Cortex of kidney (tissue), 1 donor: ENCODE measurements around the gene DHRS1.

Experiments used
- DNase-seq: peaks from one replicate; lab custom pipeline; 2025; lab: John Stamatoyannopoulos, UW

Gene DHRS1

GRCh38 chr14:24309538-24310264, 10.1 kb upstream of the DHRS1 start, which contains the start of gene LTB4R2:
TSS of gene LTB4R2 (plus strand) at chr14:24310140. CDS start at chr14:24310665, 525 bp downstream.
- DNase-seq, result no peak

DNA sequence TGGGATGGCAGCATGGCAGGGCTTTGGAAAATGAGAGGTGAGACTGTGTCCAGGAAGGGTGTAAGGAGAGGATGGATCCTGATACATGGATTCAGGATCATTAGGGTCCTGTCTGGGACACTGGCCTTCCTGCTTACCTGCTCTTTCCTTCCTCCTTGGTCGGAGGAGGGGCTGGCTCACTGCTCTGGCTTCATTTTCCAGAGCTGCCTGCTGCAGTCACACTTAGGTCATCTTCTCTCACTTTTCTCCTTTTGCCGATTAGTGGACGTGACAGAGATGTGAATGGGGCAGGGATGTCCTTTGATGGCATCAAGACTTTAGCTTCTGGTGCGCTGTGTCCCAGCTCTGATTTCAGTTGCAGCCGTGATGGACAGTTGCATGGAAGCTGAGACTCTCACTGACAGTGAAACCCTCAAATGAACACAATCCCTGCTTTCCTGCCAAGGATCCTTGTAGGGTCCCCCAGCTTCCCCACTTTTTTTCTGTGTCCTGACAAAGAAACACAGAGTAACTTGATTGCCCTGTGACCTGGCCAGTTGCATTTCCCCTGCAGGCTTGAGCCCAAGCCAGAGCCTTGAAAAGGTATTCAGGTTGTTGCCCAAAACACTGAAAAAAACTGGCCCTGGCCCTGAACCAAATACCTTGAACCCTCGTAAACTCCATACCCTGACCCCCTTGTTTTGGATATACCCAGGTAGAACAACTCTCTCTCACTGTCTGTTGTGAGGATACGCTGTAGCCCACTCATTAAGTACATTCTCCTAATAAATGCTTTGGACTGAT, 9.0 kb upstream of the DHRS1 start:
- DNase-seq, result no peak

GRCh38 chr14:24307575-24308341, 8.2 kb upstream of the DHRS1 start, which contains the start of gene CIDEB:
TSS of gene CIDEB (minus strand) at chr14:24307977. CDS start at chr14:24307858, 119 bp downstream.
- no peak for DNase-seq

- no peak for DNase-seq
Measured at GRCh38 chr14:24307156-24307574, 7.6 kb upstream of the DHRS1 start.

DNA sequence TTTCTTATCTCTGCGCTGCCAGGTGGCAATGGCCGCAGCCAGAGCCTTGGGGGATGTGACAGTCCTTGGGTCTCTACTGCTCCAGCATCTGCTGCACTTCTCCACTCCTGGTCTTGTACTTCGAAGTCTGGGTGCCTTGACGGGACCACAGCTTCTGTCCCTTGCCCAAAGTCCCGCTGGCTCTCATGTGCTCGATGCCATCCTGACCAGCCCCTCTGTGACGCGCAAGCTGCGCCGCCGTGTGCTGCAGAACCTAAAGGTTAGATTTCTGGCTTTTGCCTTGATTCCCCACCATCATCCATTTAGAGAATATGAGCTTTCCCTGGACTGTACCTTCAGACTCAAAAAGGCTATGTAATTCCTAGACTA, 4.4 kb upstream of the DHRS1 start:
- DNase-seq, result no peak

DNA sequence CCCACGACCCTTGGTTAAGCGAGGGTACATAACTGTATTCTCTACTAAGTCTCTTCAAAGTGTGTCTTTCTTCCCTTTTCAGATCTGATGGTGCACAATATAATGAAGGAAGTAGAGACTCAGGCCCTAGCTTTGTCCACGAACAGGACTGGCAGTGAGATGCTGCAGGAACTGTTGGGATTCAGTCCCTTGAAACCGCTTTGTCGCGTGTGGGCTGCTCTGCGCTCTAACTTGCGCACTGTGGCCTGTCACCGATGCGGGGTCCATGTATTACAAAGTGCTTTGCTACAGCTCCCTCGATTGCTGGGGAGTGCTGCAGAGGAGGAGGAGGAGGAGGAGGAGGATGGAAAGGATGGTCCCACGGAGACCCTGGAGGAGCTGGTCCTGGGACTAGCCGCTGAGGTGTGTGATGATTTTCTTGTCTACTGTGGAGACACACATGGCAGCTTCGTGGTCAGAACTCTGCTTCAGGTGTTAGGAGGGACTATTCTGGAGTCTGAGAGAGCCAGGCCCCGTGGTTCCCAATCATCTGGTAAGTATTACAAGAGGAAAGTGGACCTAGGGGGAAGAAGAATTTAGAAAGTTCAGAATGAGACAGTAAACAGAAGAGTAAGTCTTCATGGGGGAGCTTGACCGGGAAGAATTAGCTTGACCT, 873 bp upstream of the DHRS1 start:
- no peak for DNase-seq

GRCh38 chr14:24298892-24299254, 707 bp downstream of the DHRS1 start:
- no peak for DNase-seq

DNA sequence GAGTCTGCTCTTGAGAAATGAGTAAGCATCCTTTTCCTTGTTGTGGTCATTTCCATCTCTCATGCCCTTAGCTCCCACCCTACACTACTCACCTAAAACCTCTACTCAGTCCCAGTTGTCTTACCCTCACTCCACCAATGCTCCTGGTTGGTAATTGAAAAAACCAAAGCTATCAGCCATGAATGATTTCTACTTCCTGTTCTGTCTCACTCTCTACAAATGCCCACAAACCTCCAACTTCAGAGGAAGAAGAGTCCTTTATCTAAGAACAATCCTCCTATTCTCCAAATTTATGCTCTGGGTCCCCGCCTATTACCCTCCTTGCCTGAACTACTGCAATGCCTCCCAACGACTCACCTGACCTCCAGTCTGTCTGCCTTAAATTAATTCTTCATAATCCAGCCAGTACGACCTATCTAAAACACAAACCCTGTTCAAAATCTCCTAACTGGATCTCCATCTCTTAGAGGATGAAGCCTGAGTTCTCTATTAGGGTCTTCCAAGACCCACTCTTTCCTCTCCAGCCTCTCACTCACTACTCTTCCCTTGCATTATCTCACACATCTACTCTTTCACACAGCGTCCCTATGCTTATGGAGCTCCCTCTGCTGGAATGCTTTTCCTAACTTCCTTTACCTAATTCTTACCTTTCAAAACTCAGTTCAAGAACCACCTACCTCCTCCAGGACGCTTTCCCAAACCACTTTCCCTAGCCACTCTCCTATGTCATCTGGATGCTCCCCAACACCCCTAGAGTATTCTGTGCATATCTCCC, 2.2 kb downstream of the DHRS1 start:
- DNase-seq, result no peak

DNA sequence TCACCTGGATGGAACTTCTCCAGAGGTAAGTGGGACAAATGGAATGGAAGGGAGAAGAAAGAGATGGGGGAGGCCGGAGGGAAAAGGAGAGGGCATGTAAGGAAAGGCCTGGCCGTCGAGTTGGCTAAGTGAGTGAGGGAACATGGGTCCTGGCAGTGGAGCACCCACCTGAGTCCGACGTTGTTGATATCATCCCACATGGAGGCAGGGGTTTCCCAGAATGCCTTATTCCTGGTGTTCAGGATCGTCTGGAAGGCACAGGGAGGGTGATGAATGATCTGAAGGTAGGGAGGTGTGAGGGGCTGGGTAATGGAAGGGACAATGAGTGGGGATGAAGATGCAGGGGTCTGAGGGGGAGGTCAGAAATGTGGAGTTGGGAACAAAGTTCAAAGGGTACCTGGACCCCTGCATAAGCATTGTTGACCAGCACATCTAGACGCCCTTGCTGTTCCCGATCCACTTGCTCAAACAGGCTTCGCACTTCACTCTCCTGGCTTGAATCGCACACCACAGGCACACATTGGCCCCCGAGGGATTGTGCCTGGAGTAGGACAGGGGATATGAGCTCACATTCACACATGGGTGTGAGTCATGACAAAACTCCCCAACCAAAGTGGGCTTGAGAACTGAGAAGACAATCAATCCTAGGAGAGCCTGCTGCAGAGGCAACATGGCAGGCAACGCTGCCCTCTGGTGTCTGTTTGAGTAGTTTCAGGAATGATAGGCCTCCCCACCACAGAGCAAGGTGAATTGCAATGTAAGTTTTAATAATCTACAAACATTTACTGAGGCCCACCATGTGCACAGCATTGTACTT, 3.0 kb downstream of the DHRS1 start:
- DNase-seq, result no peak

GRCh38 chr14:24293525-24293924, 6.1 kb downstream of the DHRS1 start:
- DNase-seq, result no peak

GRCh38 chr14:24292118-24292807, 7.3 kb downstream of the DHRS1 start:
- no peak for DNase-seq

- no peak for DNase-seq
Measured at GRCh38 chr14:24291446-24292117, 8.0 kb downstream of the DHRS1 start.

DNA sequence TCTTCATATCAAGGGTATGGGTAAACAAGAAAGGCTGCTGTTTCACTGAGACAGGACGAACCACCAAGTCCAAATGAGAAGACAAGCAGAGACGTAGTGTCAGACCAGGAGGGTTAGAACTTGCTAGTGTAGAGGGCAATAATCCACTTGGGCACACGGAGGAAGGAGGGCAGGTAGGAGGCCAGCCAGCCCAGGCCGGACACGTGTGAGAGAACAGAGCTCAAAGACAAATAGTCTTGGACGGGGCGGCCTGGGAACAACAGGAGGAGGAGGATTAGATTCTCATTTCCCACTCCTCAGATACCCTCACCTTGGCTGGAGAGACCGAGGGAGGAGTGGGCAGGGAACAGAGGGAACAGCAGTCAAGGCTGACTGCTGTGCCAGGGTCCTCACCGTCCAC, 8.8 kb downstream of the DHRS1 start:
- no peak for DNase-seq

- no peak for DNase-seq
Measured at GRCh38 chr14:24289649-24290280, 9.8 kb downstream of the DHRS1 start.

GRCh38 chr14:24286996-24287395, 12.6 kb downstream of the DHRS1 start:
- no peak for DNase-seq

GRCh38 chr14:24285351-24285750, 14.2 kb downstream of the DHRS1 start:
- DNase-seq, result no peak

GRCh38 chr14:24284501-24285035, 15.0 kb downstream of the DHRS1 start:
- DNase-seq, result no peak

DNA sequence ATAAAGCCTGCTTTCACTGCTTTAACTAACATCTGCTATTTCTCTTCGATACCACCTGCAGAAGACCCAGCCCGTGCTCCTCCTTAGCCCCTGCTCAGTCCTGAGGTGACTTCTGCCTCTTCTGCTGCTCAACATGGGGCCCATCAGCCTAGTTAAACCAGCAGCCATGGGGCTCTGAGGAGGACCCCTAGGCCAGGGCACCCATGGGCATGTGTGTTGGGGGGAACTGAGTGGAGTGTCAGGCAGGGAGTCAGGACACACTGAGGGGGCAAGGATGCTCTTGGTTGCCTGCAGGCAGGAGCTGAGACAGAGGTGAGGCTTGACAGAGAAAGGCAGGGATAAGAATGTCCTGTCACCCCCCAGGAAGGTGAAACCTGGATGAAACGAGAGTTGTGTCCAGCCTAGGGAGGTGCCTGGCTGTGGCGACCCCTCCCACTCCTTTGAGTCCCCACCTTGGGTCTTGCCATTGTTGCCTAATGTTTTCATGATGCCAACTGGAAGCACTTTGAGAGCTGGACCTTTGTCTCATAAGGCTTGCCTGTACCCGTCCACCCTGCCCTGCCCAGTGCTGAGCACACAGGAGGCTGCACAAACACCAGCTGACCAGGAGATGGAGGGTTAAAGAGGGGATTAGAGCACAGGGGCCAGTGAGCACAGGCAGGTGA, 15.7 kb downstream of the DHRS1 start:
- no peak for DNase-seq
